Measurements from ENCODE around the gene TDO2. TPM values are rescaled to one million over a fixed set of nuclear protein-coding genes. Genes with fewer than 3 reads are reported as not detected.

Gene TDO2
- total RNA-seq, 4 donors from 2014 or later: 3.7 TPM; not detected in 3

- Histone ChIP-seq H3K4me1 (no peaks in the 10 kb centered on the region), H3K27me3 (no peaks in the 10 kb centered on the region), H3K4me3 (no peak overlapping the region), H3K27ac (no peak overlapping the region), H3K36me3 (no peaks in the 10 kb centered on the region), H3K9me3 (no peaks in the 10 kb centered on the region)
- TF ChIP-seq CTCF (IDR thresholded peaks at IDR 0.05) (no peak), POLR2A (IDR thresholded peaks at IDR 0.05) (no peak)
- no peak for DNase-seq
- intact Hi-C loops (cut with DNase I; ENCODE audit: low total_unique reads): no loop called here
Measured at GRCh38 chr4:155911905-155912304, 8.4 kb downstream of the TDO2 start.

- Histone ChIP-seq H3K27me3 (no peaks in the 10 kb centered on the region), H3K27ac (no peak overlapping the region), H3K4me1 (no peaks in the 10 kb centered on the region), H3K9me3 (no peaks in the 10 kb centered on the region), H3K4me3 (no peak overlapping the region), H3K36me3 (no peaks in the 10 kb centered on the region)
- intact Hi-C loops (cut with DNase I; ENCODE audit: low total_unique reads): no loop called here
- DNase-seq: no peak
- TF ChIP-seq POLR2A (IDR thresholded peaks at IDR 0.05): no peak
- no peak for TF ChIP-seq CTCF (IDR thresholded peaks at IDR 0.05)
Measured at GRCh38 chr4:155914782-155915181, 11.3 kb downstream of the TDO2 start.

GRCh38 chr4:155921597-155921996 is 18.1 kb downstream of the TDO2 start:
- H3K27me3 ChIP-seq: no peaks in the 10 kb centered on the region
- no peaks in the 10 kb centered on the region for H3K9me3 ChIP-seq
- H3K36me3 ChIP-seq: no peaks in the 10 kb centered on the region
- intact Hi-C loops (cut with DNase I; ENCODE audit: low total_unique reads): no loop called here
- no peak overlapping the region for H3K4me3 ChIP-seq
- no peaks in the 10 kb centered on the region for H3K4me1 ChIP-seq
- TF ChIP-seq POLR2A (IDR thresholded peaks at IDR 0.05): no peak
- no peak for TF ChIP-seq CTCF (IDR thresholded peaks at IDR 0.05)
- no peak overlapping the region for H3K27ac ChIP-seq
- DNase-seq: no peak

GRCh38 chr4:155924637-155925036 is 21.1 kb downstream of the TDO2 start:
- intact Hi-C loops (cut with DNase I; ENCODE audit: low total_unique reads): no loop called here
- Histone ChIP-seq H3K27me3 (no peaks in the 10 kb centered on the region), H3K9me3 (no peaks in the 10 kb centered on the region), H3K4me1 (no peaks in the 10 kb centered on the region), H3K27ac (no peak overlapping the region), H3K4me3 (no peak overlapping the region), H3K36me3 (no peaks in the 10 kb centered on the region)
- DNase-seq: no peak
- TF ChIP-seq POLR2A (IDR thresholded peaks at IDR 0.05) (no peak), CTCF (IDR thresholded peaks at IDR 0.05) (no peak)

GRCh38 chr4:155929833-155930232 is 26.3 kb downstream of the TDO2 start:
- no peaks in the 10 kb centered on the region for H3K4me1 ChIP-seq
- H3K27ac ChIP-seq: no peak overlapping the region
- no peak overlapping the region for H3K4me3 ChIP-seq
- H3K36me3 ChIP-seq: no peaks in the 10 kb centered on the region
- TF ChIP-seq CTCF (IDR thresholded peaks at IDR 0.05) (no peak), POLR2A (IDR thresholded peaks at IDR 0.05) (no peak)
- H3K9me3 ChIP-seq: no peaks in the 10 kb centered on the region
- H3K27me3 ChIP-seq: no peaks in the 10 kb centered on the region
- DNase-seq: no peak
- intact Hi-C loops (cut with DNase I; ENCODE audit: low total_unique reads): no loop called here
